PC-9 (cell line): ENCODE data around the gene TNC. TPM values are rescaled to one million over a fixed set of nuclear protein-coding genes. Genes with fewer than 3 reads are reported as not detected.
"Not testable (repeated sequence)": the region's sequence is repeated elsewhere in the genome, so short reads cannot be mapped to it uniquely, and the experiment has no call there.

Experiments used
- BruUV-seq: library from RNA; stranded (reverse); fragments of 400-500 nt; replicated peaks from 2 replicates; lab custom pipeline; 2021; lab: Mats Ljungman, UMichigan
- CTCF ChIA-PET: fragments of 300-600 bp; sonication (Branson Sonifier 250); formaldehyde crosslinking; loops from one replicate; lab custom pipeline; 2022; ENCODE audit warnings: antibody characterized with exemption; lab: Charles Lee
- POLR2A ChIA-PET: fragments of 300-600 bp; sonication (Branson Sonifier 250); formaldehyde crosslinking; loops from one replicate; lab custom pipeline; 2022; ENCODE audit warnings: antibody characterized with exemption; ENCODE audit not compliant: unreplicated experiment; lab: Charles Lee
- DNase-seq, 2 experiments: peaks; one replicate each; pipeline versions ENCODE4 v3.0.0 to v3.0.0-alpha.2; 2015 to 2022; ENCODE audit warnings: mixed read lengths in 1 of 2
- H2AFZ ChIP-seq: fragments of 200-600 bp; sonication (generic); 2 replicates; pipeline ENCODE4 v1.8.1; 2017; ENCODE audit warnings: antibody characterized with exemption
- H3F3A ChIP-seq: fragments of 200-600 bp; sonication (generic); 2 replicates; pipeline ENCODE4 v1.8.1; 2017; ENCODE audit warnings: antibody characterized with exemption, mild to moderate bottlenecking, low read depth; ENCODE audit not compliant: insufficient read depth
- H3K27ac ChIP-seq: fragments of 200-600 bp; sonication (generic); 2 replicates; pipeline ENCODE4 v1.6.1; 2016; ENCODE audit warnings: mixed run types
- H3K27me3 ChIP-seq: fragments of 200-600 bp; sonication (generic); 2 replicates; pipeline ENCODE4 v1.6.1; 2016; ENCODE audit warnings: low read depth, mixed run types; ENCODE audit not compliant: insufficient read depth
- H3K36me3 ChIP-seq: fragments of 200-600 bp; sonication (generic); 2 replicates; pipeline ENCODE4 v1.6.1; 2016; ENCODE audit warnings: low read depth, mixed run types
- H3K4me1 ChIP-seq: fragments of 200-600 bp; sonication (generic); replicated peaks from 2 replicates; pipeline ENCODE4 v1.6.1; 2016; ENCODE audit warnings: mixed run types; ENCODE audit not compliant: insufficient read depth
- H3K4me2 ChIP-seq: fragments of 200-600 bp; sonication (generic); 2 replicates; pipeline ENCODE4 v1.6.1; 2017; ENCODE audit warnings: mixed run types
- H3K4me3 ChIP-seq: fragments of 200-600 bp; sonication (generic); 2 replicates; pipeline ENCODE4 v1.6.1; 2016; ENCODE audit warnings: mixed run types
- H3K79me2 ChIP-seq: fragments of 200-600 bp; sonication (generic); 2 replicates; pipeline ENCODE4 v1.6.1; 2017; ENCODE audit warnings: low read depth, mixed run types
- H3K9me2 ChIP-seq: fragments of 200-600 bp; sonication (generic); 2 replicates; pipeline ENCODE4 v1.8.1; 2017; ENCODE audit warnings: mild to moderate bottlenecking; ENCODE audit not compliant: insufficient read depth
- H3K9me3 ChIP-seq: fragments of 200-600 bp; sonication (generic); 2 replicates; pipeline ENCODE4 v1.8.1; 2016; ENCODE audit warnings: low read depth; ENCODE audit not compliant: insufficient read depth
- H4K20me1 ChIP-seq: fragments of 200-600 bp; sonication (generic); 2 replicates; pipeline ENCODE4 v1.8.1; 2017; ENCODE audit not compliant: insufficient read depth
- CTCF ChIP-seq: fragments of 200-600 bp; sonication (generic); conservative IDR thresholded peaks from 2 replicates; pipeline ENCODE4 v1.6.1; 2017; ENCODE audit warnings: mixed run types, antibody characterized with exemption, mild to moderate bottlenecking, moderate library complexity
- EZH2 ChIP-seq: fragments of 200-600 bp; sonication (generic); IDR thresholded peaks from 2 replicates; pipeline ENCODE4 v1.8.0; 2017; ENCODE audit warnings: antibody characterized with exemption, low read depth
- intact Hi-C: fragments of 100-400 bp; cut with micrococcal nuclease; formaldehyde crosslinking; loops from one replicate; pipeline ENCODE4 v1.10.0; 2022; ENCODE audit not compliant: unreplicated experiment
- total RNA-seq: library from RNA; stranded (reverse); gene quantifications from 2 replicates; pipeline ENCODE4 v1.2.3, GENCODE V29; 2021

Gene TNC
- total RNA-seq, 1 experiment from 2014 or later: 1.1 TPM

- no peak overlapping the region for H2AFZ ChIP-seq
- H3K4me1 ChIP-seq: no peaks in the 10 kb centered on the region
- DNase-seq: no peak
- no peak overlapping the region for H3K27ac ChIP-seq
- H3K4me3 ChIP-seq: no peak overlapping the region
- BruUV-seq: no TSS peak
- intact Hi-C loops: no loop called here
- no peaks in the 10 kb centered on the region for H3F3A ChIP-seq
- TF ChIP-seq EZH2: no peak
- TF ChIP-seq CTCF: no peak
- H3K27me3 ChIP-seq: no peaks in the 10 kb centered on the region
- no peak overlapping the region for H3K4me2 ChIP-seq
- no peaks in the 10 kb centered on the region for H3K9me2 ChIP-seq
- ChIA-PET CTCF (interaction anchor here (0.6 kb wide), 1 partner anchor 116 kb away, joined by 5 read pairs; no protein-coding TSS in a partner anchor), POLR2A (no interaction called here)
- H3K36me3 ChIP-seq: no peaks in the 10 kb centered on the region
- no peaks in the 10 kb centered on the region for H3K79me2 ChIP-seq
- no peaks in the 10 kb centered on the region; the same call in 1 of the 2 replicates for H3K9me3 ChIP-seq
- H4K20me1 ChIP-seq: no peaks in the 10 kb centered on the region; the same call in 1 of the 2 replicates
Measured at GRCh38 chr9:115130176-115130575, 12.2 kb upstream of the TNC start.

DNA sequence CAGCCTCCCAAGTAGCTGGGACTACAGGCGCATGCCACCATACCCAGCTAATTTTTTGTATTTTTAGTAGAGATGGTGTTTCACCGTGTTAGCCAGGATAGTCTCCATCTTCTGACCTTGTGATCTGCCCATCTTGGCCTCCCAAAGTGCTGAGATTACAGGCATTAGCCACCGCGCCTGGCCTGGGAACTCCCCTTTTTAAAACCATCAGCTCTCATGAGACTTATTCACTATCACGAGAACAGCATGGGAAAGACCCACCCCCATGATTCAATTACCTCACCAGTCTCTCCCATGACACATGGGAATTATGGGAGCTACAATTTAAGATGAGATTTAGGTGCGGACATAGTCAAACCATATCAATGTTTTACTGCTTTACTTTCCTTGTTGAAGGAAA is 10.8 kb upstream of the TNC start:
- H2AFZ ChIP-seq, H3K9me2 ChIP-seq, H3K4me3 ChIP-seq, H3K36me3 ChIP-seq, H3K4me2 ChIP-seq, DNase-seq, H3K79me2 ChIP-seq, H3K4me1 ChIP-seq, H3K27ac ChIP-seq, POLR2A ChIA-PET, CTCF ChIA-PET, BruUV-seq, H3F3A ChIP-seq, intact Hi-C loops, H3K9me3 ChIP-seq, H4K20me1 ChIP-seq, H3K27me3 ChIP-seq: not testable (repeated sequence)

DNA sequence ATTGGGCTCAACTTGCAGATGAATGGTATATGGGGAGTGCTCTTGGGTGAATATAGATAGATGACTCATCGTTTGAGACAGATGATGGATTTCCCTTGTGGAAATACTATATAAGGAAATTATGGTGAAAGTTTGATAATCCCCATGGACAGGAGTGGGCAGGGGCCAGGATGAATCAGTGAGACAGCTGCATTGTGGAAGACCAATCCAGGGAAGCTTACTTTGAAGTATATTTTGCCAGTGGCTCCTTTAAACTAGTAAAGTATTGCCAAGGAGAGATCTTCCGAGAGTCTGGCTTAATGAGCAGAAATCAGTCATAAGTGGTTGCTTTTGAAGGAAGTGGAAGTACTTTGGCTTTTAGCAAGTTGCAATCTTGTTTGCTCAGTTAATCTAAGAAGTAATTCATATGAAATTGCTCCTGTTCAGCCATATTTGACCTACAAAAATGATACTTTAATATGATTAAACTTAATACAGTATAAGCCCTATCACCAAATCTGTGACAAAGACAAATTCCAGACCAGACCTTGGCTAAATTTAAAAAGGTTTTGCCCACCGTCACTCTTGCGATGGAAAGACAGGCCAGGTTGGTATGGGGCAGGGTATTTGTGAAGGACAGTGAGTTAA is 9.3 kb upstream of the TNC start:
- Histone ChIP-seq H2AFZ (no peak overlapping the region), H3K27me3 (peaks cover 9% of the 10 kb centered on the region; the same call in 1 of the 2 replicates), H3K36me3 (no peaks in the 10 kb centered on the region), H3K9me3 (no peaks in the 10 kb centered on the region; the same call in 1 of the 2 replicates), H3K27ac (no peak overlapping the region), H3K4me1 (no peaks in the 10 kb centered on the region), H3F3A (no peaks in the 10 kb centered on the region), H3K4me3 (no peak overlapping the region), H4K20me1 (no peaks in the 10 kb centered on the region; the same call in 1 of the 2 replicates), H3K4me2 (no peak overlapping the region), H3K79me2 (no peaks in the 10 kb centered on the region), H3K9me2 (no peaks in the 10 kb centered on the region)
- intact Hi-C loops: no loop called here
- DNase-seq: no peak
- CTCF ChIA-PET: no interaction called here
- POLR2A ChIA-PET: no interaction called here
- no TSS peak for BruUV-seq
- TF ChIP-seq CTCF: no peak
- TF ChIP-seq EZH2: no peak
